Measurements from ENCODE around the gene SAMD4B. TPM values are rescaled to one million over a fixed set of nuclear protein-coding genes. Genes with fewer than 3 reads are reported as not detected.

SAMD4B gene
- total RNA-seq, 6 experiments from 2014 or later: 107 to 133 (median 124) TPM

DNA sequence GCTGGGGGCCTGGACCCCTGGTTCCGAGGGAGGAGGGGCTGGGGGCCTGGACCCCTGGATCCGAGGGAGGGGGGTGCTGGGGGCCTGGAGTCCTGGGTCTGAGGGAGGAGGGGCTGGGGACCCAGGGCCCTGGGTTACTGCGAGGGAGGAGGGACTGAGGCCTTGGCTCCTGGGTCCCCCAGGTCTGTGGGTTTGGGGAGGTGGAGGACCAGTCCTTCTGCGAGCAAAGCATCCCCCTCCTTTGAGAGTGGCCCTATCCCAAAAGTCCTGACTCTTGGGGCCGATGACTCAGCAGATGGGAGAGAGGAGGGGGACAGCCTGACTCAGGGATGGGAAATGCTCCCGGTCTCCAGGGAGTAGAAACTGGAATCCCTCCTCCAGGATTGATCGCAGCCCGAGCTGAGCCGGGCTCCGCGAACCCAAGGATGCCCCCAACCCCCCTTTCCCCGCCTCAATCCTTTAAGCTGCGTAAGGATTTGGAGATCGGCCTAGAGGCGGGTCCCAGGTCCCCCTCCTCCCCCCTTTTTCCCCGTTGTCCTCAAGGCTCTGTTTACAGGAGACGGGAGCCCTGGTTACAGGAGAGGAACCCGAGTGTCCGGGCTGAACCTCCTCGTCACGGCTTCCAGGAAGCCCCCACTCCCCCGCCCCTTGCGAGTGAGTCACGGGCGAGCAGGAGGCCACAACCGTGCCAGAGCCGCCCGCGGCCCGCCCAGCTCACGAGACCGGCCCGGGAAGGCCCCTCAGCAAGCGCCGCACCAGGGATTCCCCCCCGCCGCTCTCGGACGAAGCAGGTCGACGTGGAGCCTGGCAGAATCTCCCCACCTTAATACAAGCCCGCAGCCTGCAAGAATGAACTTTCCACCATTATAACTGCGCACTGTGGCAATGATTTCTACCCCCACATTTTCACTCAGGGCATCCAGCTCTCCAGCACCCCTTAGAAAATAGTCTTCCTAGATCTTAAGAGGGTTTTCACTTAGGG lies 61.4 kb downstream of the SAMD4B start:
- Mint-ChIP-seq H3K4me1 (ENCODE audit: low read depth) (peaks cover 57% of the 10 kb centered on the region), H3K4me3 (peak overlapping the region; percentile 85), H3K27me3 (ENCODE audit: insufficient read depth) (peaks cover 26% of the 10 kb centered on the region), H3K36me3 (ENCODE audit: low read depth) (peaks cover 24% of the 10 kb centered on the region), H3K27ac (peak overlapping the region; percentile 99), H3K9me3 (peaks cover 6% of the 10 kb centered on the region; the same call in 1 of the 2 replicates)
- TF ChIP-seq CTCF (IDR thresholded peaks at IDR 0.05): no peak
- peak; percentile 99 for DNase-seq

- H3K27ac Mint-ChIP-seq: peak overlapping the region; percentile 99
- H3K9me3 Mint-ChIP-seq: peaks cover 6% of the 10 kb centered on the region
- peaks cover 38% of the 10 kb centered on the region for H3K27me3 Mint-ChIP-seq (ENCODE audit: insufficient read depth)
- H3K4me3 Mint-ChIP-seq: peak overlapping the region; percentile 92; the same call in 1 of the 2 replicates
- TF ChIP-seq CTCF (IDR thresholded peaks at IDR 0.05): no peak
- H3K36me3 Mint-ChIP-seq (ENCODE audit: low read depth): peaks cover 21% of the 10 kb centered on the region
- H3K4me1 Mint-ChIP-seq (ENCODE audit: low read depth): peaks cover 55% of the 10 kb centered on the region
- DNase-seq: no peak
These were observed 63.2 kb downstream of the SAMD4B start for GRCh38 chr19:39405261-39405957.

DNA sequence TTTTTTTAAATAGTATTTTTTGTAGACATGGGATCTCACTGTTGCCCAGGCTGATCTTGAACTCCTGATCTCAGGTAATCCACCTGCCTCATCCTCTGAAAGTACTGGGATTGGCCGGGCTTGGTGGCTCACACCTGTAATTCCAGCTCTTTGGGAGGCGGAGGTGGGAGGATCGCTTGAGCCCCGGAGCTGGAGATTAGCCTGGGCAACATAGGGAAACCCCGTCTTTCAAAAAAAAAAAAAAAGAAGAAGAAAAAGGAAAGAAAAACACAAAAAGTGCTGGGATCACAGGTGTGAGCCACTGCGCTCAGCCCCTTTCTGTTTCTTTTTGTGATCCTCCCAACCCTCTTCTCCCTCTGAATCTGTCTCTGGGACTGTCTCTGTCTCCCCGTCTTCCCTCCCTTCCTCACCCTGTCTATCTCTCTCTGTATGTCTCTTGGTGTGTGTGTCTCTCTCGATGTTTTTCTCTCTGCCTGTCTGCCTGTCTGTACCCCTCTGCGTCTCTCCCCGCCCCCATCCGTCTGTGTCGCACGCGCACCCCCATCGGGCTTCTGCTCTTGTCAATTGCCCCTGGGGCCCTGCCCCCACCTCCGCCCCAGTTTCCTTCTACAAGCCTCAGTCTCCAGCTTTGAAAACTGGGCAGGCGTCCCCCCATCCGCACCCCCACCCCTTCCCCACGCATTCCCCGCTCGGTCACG lies 63.9 kb downstream of the SAMD4B start:
- Mint-ChIP-seq H3K9me3 (peaks cover 12% of the 10 kb centered on the region), H3K4me3 (peak overlapping the region; percentile 92), H3K27me3 (ENCODE audit: insufficient read depth) (peaks cover 43% of the 10 kb centered on the region), H3K4me1 (ENCODE audit: low read depth) (peaks cover 57% of the 10 kb centered on the region), H3K36me3 (ENCODE audit: low read depth) (peaks cover 21% of the 10 kb centered on the region), H3K27ac (peak overlapping the region; percentile 91)
- no peak for DNase-seq
- no peak for TF ChIP-seq CTCF (IDR thresholded peaks at IDR 0.05)

DNA sequence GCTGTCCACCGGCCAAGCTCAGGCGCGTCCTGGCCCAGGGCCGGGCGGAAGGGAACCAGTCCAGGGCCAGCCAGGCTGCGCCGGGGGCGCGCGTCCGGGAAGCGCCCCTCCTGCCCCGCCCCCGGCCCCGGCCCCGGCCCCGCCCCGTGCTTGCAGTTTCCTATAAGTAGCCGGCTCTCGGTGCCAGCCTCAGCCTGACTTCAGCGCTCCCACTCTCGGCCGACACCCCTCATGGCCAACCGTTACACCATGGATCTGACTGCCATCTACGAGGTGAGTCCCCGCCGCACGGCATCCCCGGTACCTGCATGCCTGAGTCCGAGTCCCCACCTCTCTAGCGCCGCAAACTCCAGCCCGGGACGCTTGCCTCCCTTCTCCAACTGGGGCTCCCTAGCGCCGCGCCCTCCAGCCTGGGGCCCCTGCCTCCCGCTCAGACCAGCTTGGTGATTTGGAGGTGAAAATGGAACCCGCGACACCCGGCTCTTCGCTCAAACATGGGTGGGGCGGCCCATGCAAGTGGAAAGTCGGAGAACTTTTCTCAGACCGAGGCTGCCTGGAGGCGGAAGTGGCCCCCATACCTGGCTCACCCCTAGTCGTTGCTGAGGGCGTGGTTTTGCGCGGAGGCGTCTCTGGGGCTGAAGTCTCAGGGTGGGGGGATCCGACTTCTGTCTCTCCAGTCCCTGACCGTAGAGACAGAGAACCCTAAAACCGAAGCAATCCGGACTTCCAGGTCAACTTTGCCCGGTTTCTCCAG lies 64.6 kb downstream of the SAMD4B start, which contains the start of gene ZFP36:
ZFP36 (plus strand) TSS at position 192 of the 754 bp plus-strand sequence; CDS start at position 250, 58 bp downstream.
- no peak for TF ChIP-seq CTCF (IDR thresholded peaks at IDR 0.05)
- Mint-ChIP-seq H3K27ac (peak within 1 kb of the TSS; percentile 91), H3K4me3 (peak within 1 kb of the TSS; percentile 92), H3K4me1 (ENCODE audit: low read depth) (peaks cover 57% of the 10 kb centered on the region), H3K36me3 (ENCODE audit: low read depth) (peaks cover 21% of the 10 kb centered on the region), H3K27me3 (ENCODE audit: insufficient read depth) (peaks cover 49% of the 10 kb centered on the region), H3K9me3 (peaks cover 19% of the 10 kb centered on the region)
- peak; percentile 92 for DNase-seq

DNA sequence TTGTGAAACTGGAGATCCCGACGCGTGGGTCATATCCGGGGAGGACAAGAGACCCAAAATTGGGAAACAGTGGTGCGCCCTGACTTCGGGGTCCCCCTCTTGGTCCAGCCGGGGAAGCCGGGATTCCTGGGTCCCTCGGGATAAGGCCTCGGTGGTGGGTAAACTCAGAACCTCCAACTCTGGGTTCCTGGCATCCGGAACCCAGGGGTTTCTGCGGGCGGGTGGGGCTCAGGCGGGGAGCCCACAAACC lies 65.1 kb downstream of the SAMD4B start:
- no peak for TF ChIP-seq CTCF (IDR thresholded peaks at IDR 0.05)
- Mint-ChIP-seq H3K36me3 (ENCODE audit: low read depth) (peaks cover 21% of the 10 kb centered on the region), H3K4me1 (ENCODE audit: low read depth) (peaks cover 55% of the 10 kb centered on the region), H3K27ac (peak overlapping the region; percentile 91), H3K4me3 (peak overlapping the region; percentile 92), H3K27me3 (ENCODE audit: insufficient read depth) (peaks cover 52% of the 10 kb centered on the region), H3K9me3 (peaks cover 23% of the 10 kb centered on the region)
- no peak for DNase-seq

All from HFFc6 (cell line).